ENCODE measurements around the gene DPH5.
"Not testable (repeated sequence)": the region's sequence is repeated elsewhere in the genome, so short reads cannot be mapped to it uniquely, and the experiment has no call there.

The DPH5 gene

GRCh38 chr1:100979631-100980030 lies 46.0 kb downstream of the DPH5 start:
- DNase-seq: no peak

DNA sequence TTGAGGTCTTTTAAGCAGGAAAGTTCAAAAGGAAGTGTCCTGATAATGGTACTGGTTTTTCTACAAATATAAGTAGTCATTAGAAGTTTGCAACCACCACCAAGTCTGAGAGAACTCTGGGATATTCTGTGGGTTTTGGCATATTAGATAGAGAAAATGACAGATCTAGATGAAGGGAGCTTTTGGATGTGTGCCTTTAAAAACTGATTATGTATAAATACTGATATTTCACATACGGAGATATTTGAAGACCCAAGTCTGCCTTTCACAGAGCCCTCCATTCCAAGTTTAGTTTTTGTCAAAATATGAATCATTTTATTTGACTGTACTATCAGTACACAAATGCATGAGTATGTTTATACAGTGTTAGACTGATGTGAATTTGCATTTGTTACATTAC lies 48.6 kb downstream of the DPH5 start:
- DNase-seq: no peak

- DNase-seq: no peak
These were observed 53.4 kb downstream of the DPH5 start for GRCh38 chr1:100972185-100972584.

DNA sequence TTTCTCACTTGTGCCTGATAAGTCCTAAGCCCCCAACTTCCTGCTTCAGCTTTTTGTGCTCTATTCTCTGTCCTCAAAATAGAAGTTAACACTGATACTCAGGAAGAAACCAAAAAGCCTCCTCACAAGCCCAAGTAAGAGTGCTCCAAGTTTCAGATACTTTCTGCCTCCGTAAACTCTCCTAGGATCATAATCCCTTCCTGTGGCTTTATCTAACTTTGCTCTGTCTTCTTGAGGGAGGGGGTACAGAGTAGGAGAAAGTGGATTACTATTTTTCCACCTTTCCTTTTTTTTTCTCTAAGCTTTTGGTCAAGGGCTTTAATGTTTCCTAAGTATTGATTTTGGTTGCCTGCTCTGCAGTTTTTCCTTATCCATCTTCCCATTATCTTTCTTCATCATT lies 54.6 kb downstream of the DPH5 start:
- no peak for DNase-seq

GRCh38 chr1:100969327-100969726 lies 56.3 kb downstream of the DPH5 start:
- no peak for DNase-seq

- DNase-seq: no peak
These were observed 57.0 kb downstream of the DPH5 start for GRCh38 chr1:100968621-100969020.

GRCh38 chr1:100960098-100960497 lies 65.5 kb downstream of the DPH5 start:
- DNase-seq: no peak

DNA sequence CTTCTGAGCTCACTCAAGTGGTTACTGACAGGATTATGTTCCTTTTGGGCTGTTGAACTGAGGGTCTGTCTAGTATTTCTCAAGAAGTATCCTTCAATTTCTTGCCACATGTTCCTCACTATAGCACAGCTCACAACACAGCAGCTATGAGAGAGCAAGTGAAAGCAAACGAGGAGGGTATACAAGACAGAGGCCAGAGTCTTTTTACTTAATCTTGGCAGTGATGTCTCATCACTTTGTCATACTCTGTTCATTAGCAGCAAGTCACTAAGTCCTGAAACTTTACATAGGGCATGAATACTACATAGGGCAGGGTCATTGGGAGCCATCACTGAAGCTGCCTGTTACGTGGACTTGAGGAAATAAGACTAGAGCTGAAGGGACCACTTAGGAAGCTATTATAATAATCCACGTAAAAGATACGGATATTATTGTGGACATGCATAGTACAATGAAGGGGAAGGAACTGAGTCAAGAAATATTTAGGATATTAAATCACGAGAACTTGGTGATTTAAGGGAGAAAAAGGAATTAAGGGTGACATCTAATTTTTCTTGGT lies 66.0 kb downstream of the DPH5 start:
- no peak for DNase-seq

GRCh38 chr1:100955322-100955721 lies 70.3 kb downstream of the DPH5 start:
- no peak for DNase-seq

GRCh38 chr1:100953960-100954730 lies 71.4 kb downstream of the DPH5 start:
- no peak for DNase-seq

GRCh38 chr1:100952970-100953369 lies 72.6 kb downstream of the DPH5 start:
- DNase-seq: not testable (repeated sequence)

DNA sequence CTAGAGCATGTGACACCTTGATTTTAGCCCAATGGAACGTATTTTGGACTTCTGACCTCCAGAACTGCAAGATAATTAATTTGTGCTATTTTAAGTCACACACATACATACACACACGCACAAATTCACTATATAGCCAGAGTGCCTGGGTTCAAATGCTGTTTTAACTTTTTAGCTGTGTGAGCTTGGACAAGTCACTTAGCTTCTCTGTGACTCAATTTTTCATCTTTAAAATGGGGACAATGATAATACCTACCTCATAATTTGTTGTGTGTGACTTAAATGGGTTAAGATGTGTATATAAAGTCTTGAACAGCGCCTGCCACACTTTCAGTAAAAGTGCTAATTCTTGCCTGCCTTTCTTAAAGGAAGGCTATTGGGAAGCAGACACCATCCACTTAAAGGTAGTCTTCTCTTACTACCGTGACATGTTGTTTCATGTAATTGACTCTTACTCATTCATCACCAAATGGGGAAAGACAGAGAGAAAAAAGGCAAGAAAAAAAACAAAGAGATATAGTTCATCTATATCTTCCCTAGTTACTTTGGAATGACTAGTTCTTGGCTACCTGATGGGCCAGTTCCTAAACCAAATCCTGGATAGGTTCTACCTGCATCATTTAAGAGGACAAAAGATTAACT lies 73.4 kb downstream of the DPH5 start:
- DNase-seq: no peak

- DNase-seq: no peak
These were observed 74.8 kb downstream of the DPH5 start for GRCh38 chr1:100950781-100951180.

- DNase-seq: no peak
These were observed 75.2 kb downstream of the DPH5 start for GRCh38 chr1:100950337-100950736.

GRCh38 chr1:100949515-100950158 lies 75.9 kb downstream of the DPH5 start:
- peak; percentile 42 for DNase-seq

DNA sequence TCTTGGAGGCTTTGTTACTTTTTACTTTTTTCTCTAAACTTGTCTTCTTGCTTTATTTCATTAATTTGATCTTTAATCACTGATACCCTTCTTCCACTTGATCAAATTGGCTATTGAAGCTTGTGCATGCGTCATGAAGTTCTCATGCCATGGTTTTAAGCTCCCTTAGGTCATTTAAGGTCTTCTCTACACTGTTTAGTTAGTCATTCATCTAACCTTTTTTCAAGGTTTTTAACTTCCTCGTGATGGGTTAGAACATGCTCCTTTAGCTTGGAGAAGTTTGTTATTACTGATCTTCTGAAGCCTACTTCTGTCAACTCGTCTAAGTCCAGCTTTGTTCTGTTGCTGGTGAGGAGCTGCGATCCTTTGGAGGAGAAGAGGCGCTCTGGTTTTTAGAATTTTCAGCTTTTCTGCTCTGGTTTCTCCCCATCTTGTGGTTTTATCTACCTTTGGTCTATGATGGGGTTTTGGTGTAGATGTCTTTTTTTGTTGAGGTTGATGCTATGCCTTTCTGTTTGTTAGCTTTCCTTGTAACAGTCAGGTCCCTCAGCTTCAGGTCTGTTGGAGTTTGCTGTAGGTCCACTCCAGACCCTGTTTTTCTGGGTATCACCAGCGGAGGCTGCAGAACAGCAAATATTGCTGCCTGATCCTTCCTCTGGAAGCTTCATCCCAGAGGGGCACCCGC lies 76.7 kb downstream of the DPH5 start:
- DNase-seq: not testable (repeated sequence)

- not testable (repeated sequence) for DNase-seq
These were observed 77.8 kb downstream of the DPH5 start for GRCh38 chr1:100947816-100948215.

GRCh38 chr1:100946064-100946463 lies 79.5 kb downstream of the DPH5 start:
- not testable (repeated sequence) for DNase-seq

DNA sequence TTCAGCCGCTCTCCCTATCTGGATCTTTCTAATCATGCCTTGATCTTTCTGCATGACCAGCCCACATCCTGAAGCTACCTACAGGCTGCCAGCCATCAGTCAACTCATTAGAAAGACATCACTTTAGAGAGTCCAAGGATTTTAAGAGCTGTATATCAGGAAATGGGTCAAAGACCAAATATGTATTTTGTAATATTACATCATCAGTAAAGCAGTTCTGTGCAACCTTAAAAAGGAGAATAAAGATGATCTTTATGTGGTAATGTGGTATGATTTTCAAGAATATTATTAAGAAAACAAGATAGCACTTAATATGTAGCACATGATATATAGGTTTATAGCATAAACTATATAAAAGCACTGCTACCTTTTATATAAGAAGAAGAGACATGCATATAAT lies 82.1 kb downstream of the DPH5 start:
- DNase-seq: no peak

GRCh38 chr1:100942304-100943046 lies 83.1 kb downstream of the DPH5 start:
- DNase-seq: no peak

- DNase-seq: no peak
These were observed 83.9 kb downstream of the DPH5 start for GRCh38 chr1:100941580-100942216.

- peak; percentile 21 for DNase-seq
These were observed 84.5 kb downstream of the DPH5 start for GRCh38 chr1:100941098-100941527.

Measured in activated naive CD4-positive, alpha-beta T cell treated with Interleukin-2 at 50 U/mL for 16 hours (primary cell).